Lung (tissue), 16 donors: ENCODE results near the gene TAS2R3. TPM values are rescaled to one million over a fixed set of nuclear protein-coding genes. Genes with fewer than 3 reads are reported as not detected.

ENCODE experiments used
- ATAC-seq: fragments of 200-7000 bp; cut with Tn5 transposase; one replicate; pipeline ENCODE4 v1.9.1; 2020; ENCODE audit warnings: moderate number of reproducible peaks; ENCODE audit not compliant: insufficient read depth, low FRiP score
- DNase-seq, 3 donors: peaks; one replicate each; pipeline ENCODE4 v3.0.0-alpha.2; 2013 to 2017
- H3K27ac ChIP-seq, 2 donors: one replicate each; pipeline ENCODE4 v1.5.1; 2013; ENCODE audit warnings: mild to moderate bottlenecking in 2 of 2, moderate library complexity in 2 of 2, control low read depth in 1 of 2, inconsistent platforms in 1 of 2, low read depth in 1 of 2, low read length in 1 of 2
- H3K27me3 ChIP-seq, 3 donors: one replicate each; pipeline ENCODE4 v1.5.1; 2013; ENCODE audit warnings: low read length in 2 of 3; ENCODE audit not compliant: control insufficient read depth in 3 of 3, insufficient read depth in 3 of 3
- H3K36me3 ChIP-seq, 4 donors: one replicate each; pipeline ENCODE4 v1.5.1; 2013; ENCODE audit warnings: low read length in 4 of 4, mild to moderate bottlenecking in 1 of 4, moderate library complexity in 1 of 4; ENCODE audit not compliant: control insufficient read depth in 4 of 4, insufficient read depth in 4 of 4
- H3K4me1 ChIP-seq, 5 donors: one replicate each; pipeline ENCODE4 v1.5.1; 2013; ENCODE audit warnings: low read length in 5 of 5, mild to moderate bottlenecking in 2 of 5, moderate library complexity in 1 of 5; ENCODE audit not compliant: control insufficient read depth in 5 of 5, insufficient read depth in 5 of 5
- H3K4me3 ChIP-seq: one replicate; pipeline ENCODE4 v1.5.1; 2013; ENCODE audit warnings: mild to moderate bottlenecking, control low read depth, moderate library complexity
- H3K9ac ChIP-seq, 2 donors: one replicate each; pipeline ENCODE4 v1.5.1; 2013; ENCODE audit warnings: low read length in 2 of 2, control low read depth in 1 of 2; ENCODE audit not compliant: insufficient read depth in 1 of 2
- H3K9me3 ChIP-seq, 4 donors: one replicate each; pipeline ENCODE4 v1.5.1; 2013; ENCODE audit warnings: low read length in 3 of 4, mild to moderate bottlenecking in 1 of 4, moderate library complexity in 1 of 4; ENCODE audit not compliant: control insufficient read depth in 4 of 4, insufficient read depth in 3 of 4
- CTCF ChIP-seq: IDR thresholded peaks from 2 replicates; pipeline ENCODE4 v1.5.1; 2012; ENCODE audit warnings: mild to moderate bottlenecking; ENCODE audit errors: control extremely low read depth, extremely low read depth
- WGBS, 2 donors: extraction: QIAGEN DNeasy Blood & Tissue Kit; methylation state at CpG; one replicate each; pipeline ENCODE4 v1.1.7; 2013; 5-methylcytosine and 5-hydroxymethylcytosine counted together
- long read RNA-seq, 5 donors: transcript quantifications; one replicate each; lab custom pipeline, GENCODE V29; 2026
- polyA plus RNA-seq, 2 donors: library from polyadenylated mRNA; stranded (reverse); fragments of 200-250 nt; gene quantifications; one replicate each; pipeline ENCODE4 v1.2.1, GENCODE V29; 2013
- total RNA-seq, 2 donors: library from RNA; depleted of rRNA in 1 of 2; stranded (reverse); fragments of >200 nt in 1 of 2; gene quantifications; one replicate each; pipeline ENCODE4 v1.2.1, GENCODE V29; 2014 to 2021
- donor health status: control.
- donor health status: control.
- donor health status: Bipolar disorder and iron deficiency.
- donor health status: healthy.
- donor health status: DM: yes; HTN: yes; CAD: no.

Gene TAS2R3
- 10 to 100 TPM in 1 of 2 donors, 1 to 10 TPM in 1; 2.2 to 13.0 TPM for total RNA-seq
- not detected for polyA plus RNA-seq
- long read RNA-seq, donor 1, partial matches to known transcripts, result 0 of 1 reads
- long read RNA-seq, donor 1, other reads (novel, unspliced or antisense), result 0 of 1 reads
- long read RNA-seq, donor 2, result 0 reads
- long read RNA-seq, donor 3, result 0 reads
- long read RNA-seq, donor 4, result 0 reads
- long read RNA-seq, donor 5, result 0 reads

GRCh38 chr7:141763797-141764196 lies at the start of gene TAS2R3:
Gene TAS2R3 (plus strand): TSS chr7:141764097. CDS start chr7:141764159, 62 bp downstream.
- H3K4me1 ChIP-seq, result no peaks in the 10 kb centered on the region
- no peak for ATAC-seq
- no peaks in the 10 kb centered on the region for H3K9me3 ChIP-seq
- no peak within 1 kb of the TSS for H3K4me3 ChIP-seq
- no peak for TF ChIP-seq CTCF
- peaks cover 0 to 20% (median 9%) of the 10 kb centered on the region in 4 donors for H3K36me3 ChIP-seq
- no peaks in the 10 kb centered on the region for H3K27me3 ChIP-seq
- H3K27ac ChIP-seq, result no peak within 1 kb of the TSS
- no peak within 1 kb of the TSS for H3K9ac ChIP-seq
- 87 to 99% methylated on average over 3 of the region's 3 CpGs for WGBS, 2 donors
- DNase-seq, result no peak

GRCh38 chr7:141714571-141714970 lies 49.3 kb upstream of the TAS2R3 start:
- ATAC-seq (no peak), DNase-seq (no peak)
- H3K36me3 ChIP-seq, result no peaks in the 10 kb centered on the region
- no peak overlapping the region for H3K4me3 ChIP-seq
- no peak for TF ChIP-seq CTCF
- H3K27me3 ChIP-seq, result no peaks in the 10 kb centered on the region
- no peak overlapping the region for H3K9ac ChIP-seq
- H3K27ac ChIP-seq, result no peak overlapping the region
- whole genome bisulfite sequencing, 2 donors, result 83 to 84% methylated on average over 2 of the region's 2 CpGs
- H3K4me1 ChIP-seq, result no peaks in the 10 kb centered on the region
- no peaks in the 10 kb centered on the region for H3K9me3 ChIP-seq

DNA sequence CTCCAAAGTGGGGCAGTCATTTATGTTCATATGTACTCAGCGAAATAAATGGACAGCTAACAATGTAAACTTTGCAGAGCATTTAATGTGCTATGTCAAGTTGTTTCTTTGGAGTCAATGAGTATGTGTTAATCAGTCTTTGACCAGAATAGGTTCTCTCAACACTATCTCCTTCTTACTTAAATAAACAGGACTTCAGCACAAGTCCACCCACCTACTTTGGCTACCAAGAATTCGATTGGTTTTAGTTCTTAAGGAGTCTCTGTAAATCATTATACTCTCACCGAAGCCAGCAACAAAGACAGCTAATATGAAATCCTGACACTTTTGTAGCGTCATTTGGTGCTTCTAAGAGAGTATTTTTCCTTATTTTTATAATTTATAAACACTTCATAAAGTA lies 48.9 kb upstream of the TAS2R3 start:
- ATAC-seq (no peak), DNase-seq (no peak)
- TF ChIP-seq CTCF, result no peak
- H3K4me1 ChIP-seq, result no peaks in the 10 kb centered on the region
- WGBS, 2 donors, result 61 to 80% methylated on average over 4 of the region's 4 CpGs
- H3K27me3 ChIP-seq, result no peaks in the 10 kb centered on the region
- H3K4me3 ChIP-seq, result no peak overlapping the region
- no peak overlapping the region for H3K9ac ChIP-seq
- H3K36me3 ChIP-seq, result no peaks in the 10 kb centered on the region
- no peak overlapping the region for H3K27ac ChIP-seq
- H3K9me3 ChIP-seq, result no peaks in the 10 kb centered on the region
